ENCODE data around the gene GRID2. TPM values are rescaled to one million over a fixed set of nuclear protein-coding genes. Genes with fewer than 3 reads are reported as not detected.

Gene GRID2
- polyA plus RNA-seq, 4 donors = 3.0 to 6.6 (median 4.8) TPM

DNA sequence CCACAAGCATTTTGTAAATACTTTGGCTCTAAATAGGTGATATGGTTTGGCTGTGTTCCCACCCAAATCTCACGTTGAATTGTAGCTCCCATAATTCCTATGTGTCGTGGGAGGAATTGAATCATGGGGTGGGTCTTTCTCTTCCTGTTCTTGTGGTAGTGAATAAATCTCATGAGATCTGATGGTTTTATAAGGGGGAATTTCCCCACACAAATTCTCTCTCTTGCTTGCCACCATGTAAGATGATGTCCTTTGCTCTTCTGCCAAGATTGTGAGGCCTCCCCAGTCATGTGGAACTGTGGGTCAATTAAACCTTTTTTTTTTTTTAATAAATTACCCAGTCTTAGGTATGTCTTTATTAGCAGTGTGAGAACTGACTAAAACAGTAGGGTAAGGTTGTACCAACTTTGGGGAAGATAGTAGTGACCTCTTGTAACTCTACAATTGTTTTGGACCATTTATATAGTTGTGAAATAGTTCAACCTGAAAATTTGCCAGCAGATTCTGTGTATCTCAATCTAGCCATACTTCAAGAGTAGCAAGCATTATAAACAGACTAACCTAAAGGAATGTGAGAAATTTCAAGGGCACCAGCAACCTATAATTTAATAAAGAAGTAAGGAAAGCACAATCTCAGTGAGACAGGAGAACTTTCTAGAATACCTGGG lies 727.8 kb downstream of the GRID2 start:
- DNase-seq (ENCODE audit: low read depth in 4 of 4, low spot score in 2 of 4) = no peak

DNA sequence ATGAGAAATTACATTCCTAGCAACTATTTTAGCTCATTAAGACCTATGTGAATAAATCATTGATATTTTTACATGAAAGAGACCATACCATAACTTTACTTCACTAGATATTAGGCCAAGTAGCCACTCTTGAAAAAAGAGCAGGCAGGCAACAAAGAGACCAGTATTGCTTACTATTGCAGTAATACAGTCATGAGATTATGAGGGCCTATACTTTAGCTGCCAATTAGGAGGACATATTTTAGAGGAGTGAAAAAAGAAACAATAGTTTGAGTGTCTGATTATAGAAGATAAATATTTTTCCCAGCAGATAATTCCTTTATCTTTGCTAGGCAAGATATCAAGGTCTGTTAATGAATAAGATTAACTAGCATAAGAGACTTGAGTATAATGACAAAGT lies 739.0 kb downstream of the GRID2 start:
- no peak for DNase-seq (ENCODE audit: low read depth in 4 of 4, low spot score in 2 of 4)

DNA sequence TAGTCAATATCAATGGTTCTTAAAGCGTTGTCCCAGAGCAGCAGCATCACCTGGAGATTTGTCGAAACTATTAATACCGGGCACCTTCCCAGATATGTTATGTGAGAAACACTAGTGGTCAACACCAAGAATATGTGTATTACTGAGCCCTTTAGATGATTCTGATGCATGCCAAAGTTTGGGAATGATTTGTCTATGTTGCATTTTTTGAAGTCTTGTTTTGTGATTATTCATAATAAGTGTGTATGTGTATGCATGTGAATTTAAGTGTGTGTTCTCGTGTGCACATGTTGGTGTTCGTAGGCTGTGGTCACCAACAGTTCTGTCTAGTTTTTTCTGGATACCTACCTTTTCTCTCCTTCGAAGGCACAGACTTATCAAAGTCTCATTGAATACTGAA lies 749.4 kb downstream of the GRID2 start:
- no peak for DNase-seq (ENCODE audit: low read depth in 4 of 4, low spot score in 2 of 4)

DNA sequence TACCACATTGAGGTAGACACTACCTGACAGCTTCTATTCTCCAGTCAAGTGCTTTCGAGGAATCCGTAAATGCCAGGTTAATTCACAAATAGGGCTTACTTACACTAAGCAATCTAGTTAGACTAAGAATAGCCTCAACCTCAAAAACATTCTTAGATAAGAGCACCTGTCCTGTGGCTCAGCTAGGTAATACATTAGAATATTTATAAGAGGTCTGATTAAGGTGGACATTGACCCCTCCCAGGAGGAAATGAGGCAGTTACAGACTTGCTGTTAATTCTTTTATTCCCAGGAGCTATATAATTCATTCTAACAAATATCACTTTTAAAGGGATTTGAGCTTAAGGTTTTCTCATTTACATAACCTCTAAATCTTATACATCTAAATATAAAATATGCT lies 758.1 kb downstream of the GRID2 start:
- no peak for DNase-seq (ENCODE audit: low read depth in 4 of 4, low spot score in 2 of 4)

- DNase-seq (ENCODE audit: low read depth in 4 of 4, low spot score in 2 of 4) = no peak
These were observed 759.6 kb downstream of the GRID2 start for GRCh38 chr4:93063325-93063724.

GRCh38 chr4:93065790-93066189 lies 762.0 kb downstream of the GRID2 start:
- no peak for DNase-seq (ENCODE audit: low read depth in 4 of 4, low spot score in 2 of 4)

- no peak for DNase-seq (ENCODE audit: low read depth in 4 of 4, low spot score in 2 of 4)
These were observed 763.0 kb downstream of the GRID2 start for GRCh38 chr4:93066749-93067148.

GRCh38 chr4:93072292-93072691 lies 768.5 kb downstream of the GRID2 start:
- DNase-seq (ENCODE audit: low read depth in 4 of 4, low spot score in 2 of 4) = no peak

DNA sequence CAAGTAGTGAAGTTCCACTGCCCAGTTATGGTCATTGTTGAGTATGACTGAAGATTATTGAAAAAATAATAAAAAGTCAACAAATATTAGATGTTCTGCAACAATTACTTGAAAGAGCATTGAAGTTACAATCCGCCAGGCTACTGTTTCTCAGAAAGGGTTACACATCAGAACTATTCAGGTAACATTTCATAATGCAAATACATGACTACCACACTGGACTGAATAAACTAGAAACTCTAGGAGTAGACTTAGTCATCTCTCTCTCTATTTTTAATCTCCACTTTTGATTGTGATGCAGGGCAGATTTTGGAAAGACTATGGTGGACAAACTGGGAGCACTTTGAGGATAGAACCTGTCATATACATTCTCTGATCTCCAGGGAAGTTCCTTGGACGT lies 776.5 kb downstream of the GRID2 start:
- DNase-seq (ENCODE audit: low read depth in 4 of 4, low spot score in 2 of 4) = no peak

DNA sequence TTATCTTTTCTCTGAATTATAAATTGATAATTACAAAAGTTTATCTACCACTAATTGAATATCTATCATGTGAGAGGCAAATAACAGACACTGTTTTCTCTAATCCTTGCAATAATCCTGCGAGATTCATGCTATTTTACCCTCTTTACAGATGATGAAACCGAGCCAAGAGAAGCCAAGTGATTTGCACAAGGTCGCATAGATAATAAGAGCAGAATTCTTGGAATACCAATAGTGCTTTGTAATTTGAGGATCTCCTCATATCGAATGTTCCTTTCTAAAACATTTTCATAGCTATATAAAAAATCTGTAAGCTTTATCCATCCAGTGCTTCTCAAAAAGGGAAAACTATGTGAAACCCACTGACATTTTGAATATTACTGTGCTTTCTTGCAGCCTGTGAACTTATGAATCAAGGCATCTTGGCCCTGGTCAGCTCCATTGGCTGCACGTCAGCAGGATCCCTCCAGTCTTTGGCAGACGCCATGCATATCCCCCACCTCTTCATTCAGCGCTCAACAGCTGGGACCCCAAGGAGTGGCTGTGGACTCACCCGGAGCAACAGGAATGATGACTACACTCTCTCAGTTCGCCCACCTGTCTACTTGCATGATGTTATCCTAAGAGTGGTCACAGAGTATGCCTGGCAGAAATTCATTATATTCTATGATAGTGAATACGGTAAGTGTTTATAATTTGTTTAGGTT lies 781.0 kb downstream of the GRID2 start:
- DNase-seq (ENCODE audit: low read depth in 4 of 4, low spot score in 2 of 4) = no peak

- no peak for DNase-seq (ENCODE audit: low read depth in 4 of 4, low spot score in 2 of 4)
These were observed 782.6 kb downstream of the GRID2 start for GRCh38 chr4:93086356-93086755.

DNA sequence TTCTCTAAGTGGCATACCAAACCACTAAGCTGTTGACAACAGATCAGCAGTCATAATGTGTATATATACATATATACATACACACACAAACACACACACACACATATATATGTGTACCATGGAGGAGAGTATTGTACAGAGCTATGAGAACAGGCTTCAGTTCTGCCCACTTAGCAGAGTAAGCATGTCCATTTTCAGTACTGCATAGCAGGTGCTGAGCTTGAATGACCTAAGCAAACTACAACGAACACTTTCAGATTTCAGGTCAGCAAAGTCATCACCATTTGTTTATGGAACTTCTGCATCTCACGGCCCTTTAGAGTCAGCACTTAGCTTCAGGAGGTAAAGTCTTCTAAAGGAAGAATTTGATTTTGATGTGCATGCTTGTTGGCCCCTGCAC lies 789.0 kb downstream of the GRID2 start:
- no peak for DNase-seq (ENCODE audit: low read depth in 4 of 4, low spot score in 2 of 4)

- DNase-seq (ENCODE audit: low read depth in 4 of 4, low spot score in 2 of 4) = no peak
These were observed 799.3 kb downstream of the GRID2 start for GRCh38 chr4:93103042-93103441.

DNA sequence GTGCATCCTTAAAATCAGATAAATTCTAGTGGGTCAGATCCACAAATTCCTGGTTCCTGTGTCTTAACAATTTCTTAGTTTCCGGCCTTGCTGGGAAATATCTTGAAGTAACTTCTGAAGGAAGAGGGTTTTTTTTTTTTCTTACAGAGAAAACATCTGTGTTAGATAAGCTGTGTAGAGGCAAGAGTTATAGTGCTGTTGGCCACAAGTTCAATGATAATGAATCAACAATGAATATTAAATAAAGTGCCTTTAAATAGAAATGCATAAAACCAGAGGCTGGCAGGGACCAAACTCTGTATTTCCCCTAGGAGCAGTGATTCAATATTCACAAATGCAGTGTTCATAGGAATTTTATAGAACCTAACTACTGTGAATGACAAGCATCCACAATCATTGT lies 812.9 kb downstream of the GRID2 start:
- DNase-seq (ENCODE audit: low read depth in 4 of 4, low spot score in 2 of 4) = no peak

- no peak for DNase-seq (ENCODE audit: low read depth in 4 of 4, low spot score in 2 of 4)
These were observed 823.7 kb downstream of the GRID2 start for GRCh38 chr4:93127489-93127888.

- DNase-seq (ENCODE audit: low read depth in 4 of 4, low spot score in 2 of 4) = no peak
These were observed 828.9 kb downstream of the GRID2 start for GRCh38 chr4:93132631-93133030.

DNA sequence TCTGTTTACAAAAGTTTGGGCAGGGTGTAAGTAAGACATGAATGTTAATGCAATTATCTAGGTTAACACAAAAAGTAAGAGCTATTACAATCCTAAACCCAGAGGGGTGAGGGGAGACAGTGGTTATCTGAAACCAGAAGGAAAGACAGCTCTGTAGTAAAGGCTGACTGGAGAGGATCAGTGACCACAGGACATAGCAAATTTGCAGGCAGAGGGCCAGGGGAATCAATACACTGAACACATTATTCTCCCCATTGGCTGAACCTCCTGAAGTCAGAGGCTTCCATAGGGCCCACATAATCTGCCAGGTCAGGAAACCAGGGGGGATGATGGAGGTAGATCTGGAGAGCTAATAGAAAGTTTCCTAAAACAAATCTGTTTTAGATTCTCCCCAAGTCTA lies 835.4 kb downstream of the GRID2 start:
- no peak for DNase-seq (ENCODE audit: low read depth in 4 of 4, low spot score in 2 of 4)

DNA sequence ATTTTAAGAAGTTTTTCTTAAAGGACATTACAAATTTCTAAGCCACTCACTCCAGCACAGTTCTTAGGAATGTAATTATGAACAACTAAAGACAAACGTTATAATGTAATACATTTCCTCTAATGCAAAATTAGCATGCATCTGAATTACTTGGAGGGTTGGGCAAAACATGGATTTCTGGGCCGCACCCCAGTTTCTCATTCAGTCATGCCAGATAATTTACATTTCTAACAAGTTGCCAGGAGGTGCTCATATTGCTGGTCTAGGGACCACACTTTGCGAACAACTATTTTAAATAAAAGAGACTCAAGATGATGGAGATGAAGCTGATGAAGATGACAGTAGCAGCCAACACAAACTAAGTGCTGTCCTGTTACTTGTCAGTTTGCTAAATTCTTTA lies 840.1 kb downstream of the GRID2 start:
- no peak for DNase-seq (ENCODE audit: low read depth in 4 of 4, low spot score in 2 of 4)

DNA sequence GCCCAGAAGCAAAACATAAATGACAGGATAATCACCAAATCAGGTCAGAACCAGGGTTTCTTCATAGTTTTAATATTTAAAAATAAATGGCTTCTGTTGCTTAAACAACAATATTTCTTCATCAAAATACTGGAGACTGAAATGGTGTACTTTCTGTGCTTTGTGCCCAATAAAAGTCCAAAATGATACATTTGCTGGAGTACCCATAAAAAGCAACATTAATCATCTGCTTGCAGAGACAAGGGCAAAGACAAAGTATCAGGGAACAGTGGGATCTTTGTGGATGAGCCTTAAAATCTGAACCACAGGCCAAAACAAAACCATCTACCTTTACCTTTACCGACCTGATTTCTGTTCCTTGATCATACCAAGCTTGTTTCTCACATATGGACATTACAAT lies 840.9 kb downstream of the GRID2 start:
- no peak for DNase-seq (ENCODE audit: low read depth in 4 of 4, low spot score in 2 of 4)

- DNase-seq (ENCODE audit: low read depth in 4 of 4, low spot score in 2 of 4) = peak in 2 of 4 donors; percentile 35 to 36
These were observed 843.9 kb downstream of the GRID2 start for GRCh38 chr4:93147524-93148212.

DNA sequence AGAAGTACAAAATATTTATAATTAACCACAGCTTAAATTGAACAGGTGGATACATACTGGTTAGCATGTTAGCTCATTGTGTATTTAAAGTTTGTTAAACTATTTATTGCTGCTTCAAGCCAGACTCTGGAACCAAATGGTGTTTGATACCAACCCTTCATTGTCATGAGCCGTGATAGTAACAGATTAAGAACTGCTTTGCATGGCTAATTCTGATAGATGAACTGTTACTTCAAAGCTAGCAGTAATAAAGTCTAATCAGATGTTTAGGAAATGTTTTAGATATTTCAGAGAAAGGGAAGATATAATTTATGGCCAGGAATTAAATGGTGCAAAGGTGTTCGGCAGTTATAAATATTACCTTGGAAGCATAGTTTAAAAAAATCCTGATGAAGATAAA lies 848.7 kb downstream of the GRID2 start:
- DNase-seq (ENCODE audit: low read depth in 4 of 4, low spot score in 2 of 4) = no peak

GRCh38 chr4:93157986-93158385 lies 854.2 kb downstream of the GRID2 start:
- DNase-seq (ENCODE audit: low read depth in 4 of 4, low spot score in 2 of 4) = no peak

All from left renal cortex interstitium (tissue), 4 donors.